GM12874 (cell line): ENCODE data around the gene MYOZ1.

Experiments used
- CTCF ChIP-seq: IDR thresholded peaks from 2 replicates; pipeline ENCODE4 v1.5.1; 2011; ENCODE audit warnings: low read depth, mild to moderate bottlenecking, control low read depth, low read length, moderate library complexity; ENCODE audit not compliant: insufficient read depth

Gene MYOZ1

GRCh38 chr10:73649876-73650536, 8.7 kb upstream of the MYOZ1 start:
- no peak for TF ChIP-seq CTCF

- no peak for TF ChIP-seq CTCF
These were observed 7.9 kb upstream of the MYOZ1 start for GRCh38 chr10:73648975-73649829.

- TF ChIP-seq CTCF: no peak
These were observed 6.8 kb upstream of the MYOZ1 start for GRCh38 chr10:73647875-73648651.

- no peak for TF ChIP-seq CTCF
These were observed 6.1 kb upstream of the MYOZ1 start for GRCh38 chr10:73647211-73647874.

- TF ChIP-seq CTCF: no peak
These were observed 5.3 kb upstream of the MYOZ1 start for GRCh38 chr10:73646598-73647041.

GRCh38 chr10:73645251-73645650, 4.0 kb upstream of the MYOZ1 start:
- no peak for TF ChIP-seq CTCF
